Uterus (tissue), 4 donors: Measurements from ENCODE around the gene TNNI2. TPM values are rescaled to one million over a fixed set of nuclear protein-coding genes. Genes with fewer than 3 reads are reported as not detected.
"Not testable (repeated sequence)": the region's sequence is repeated elsewhere in the genome, so short reads cannot be mapped to it uniquely, and the experiment has no call there.

Experiments
- DNase-seq, 2 donors: peaks; one replicate each; pipeline ENCODE4 v3.0.0-alpha.2; 2019 to 2020
- H3K27ac ChIP-seq, 2 donors: fragments of 200-600 bp; sonication (generic); 1 replicate in 1 of 2; 2 replicates in 1 of 2; pipeline ENCODE4 v1.5.1; 2016 to 2018
- H3K27me3 ChIP-seq, 2 donors: fragments of 200-600 bp; sonication (generic); one replicate each; pipeline ENCODE4 v1.5.1; 2018 to 2019; ENCODE audit warnings: control low read depth in 1 of 2
- H3K36me3 ChIP-seq, 2 donors: fragments of 200-600 bp; sonication (generic); one replicate each; pipeline ENCODE4 v1.5.1; 2019; ENCODE audit warnings: control low read depth in 1 of 2
- H3K4me1 ChIP-seq, 2 donors: fragments of 200-600 bp; sonication (generic); one replicate each; pipeline ENCODE4 v1.5.1; 2018 to 2019; ENCODE audit warnings: control low read depth in 1 of 2
- H3K4me3 ChIP-seq, 2 donors: fragments of 200-600 bp; sonication (generic); 1 replicate in 1 of 2; 2 replicates in 1 of 2; pipeline ENCODE4 v1.5.1; 2018 to 2019; ENCODE audit warnings: mild to moderate bottlenecking in 1 of 2
- H3K9me3 ChIP-seq, 2 donors: fragments of 200-600 bp; sonication (generic); one replicate each; pipeline ENCODE4 v1.5.1; 2019; ENCODE audit warnings: control low read depth in 1 of 2
- POLR2A ChIP-seq, 2 donors: fragments of 450-650 bp; IDR thresholded peaks; one replicate each; pipeline ENCODE4 v1.6.1; 2016; ENCODE audit warnings: antibody characterized with exemption in 2 of 2, mild to moderate bottlenecking in 1 of 2, moderate library complexity in 1 of 2
- intact Hi-C: fragments of 100-400 bp; cut with DNase I; formaldehyde crosslinking; loops from one replicate; pipeline ENCODE4 v1.15.1; 2023; ENCODE audit warnings: low total_unique reads
- total RNA-seq, 4 donors: library from RNA; depleted of rRNA in 3 of 4; stranded (reverse); fragments of >200 nt in 3 of 4; gene quantifications; one replicate each; pipeline versions ENCODE4 v1.1.0 to v1.2.4, GENCODE V29; 2014 to 2023
- TF ChIP-seq, protein P1 (sequence below), 4 experiments: fragments of 200-600 bp in 2 of 4; fragments of 450-650 bp in 2 of 4; sonication (generic) in 2 of 4; IDR thresholded peaks; one replicate each; pipeline ENCODE4 v1.5.1; 2016 to 2019; ENCODE audit warnings: antibody characterized with exemption in 4 of 4, mild to moderate bottlenecking in 2 of 4, moderate library complexity in 1 of 4
- donor health status: DM: yes; HTN: yes; CAD: no.

The TNNI2 gene
- total RNA-seq, 4 donors from 2014 or later, result 0.95 to 1.5 TPM; not detected in 2

DNA sequence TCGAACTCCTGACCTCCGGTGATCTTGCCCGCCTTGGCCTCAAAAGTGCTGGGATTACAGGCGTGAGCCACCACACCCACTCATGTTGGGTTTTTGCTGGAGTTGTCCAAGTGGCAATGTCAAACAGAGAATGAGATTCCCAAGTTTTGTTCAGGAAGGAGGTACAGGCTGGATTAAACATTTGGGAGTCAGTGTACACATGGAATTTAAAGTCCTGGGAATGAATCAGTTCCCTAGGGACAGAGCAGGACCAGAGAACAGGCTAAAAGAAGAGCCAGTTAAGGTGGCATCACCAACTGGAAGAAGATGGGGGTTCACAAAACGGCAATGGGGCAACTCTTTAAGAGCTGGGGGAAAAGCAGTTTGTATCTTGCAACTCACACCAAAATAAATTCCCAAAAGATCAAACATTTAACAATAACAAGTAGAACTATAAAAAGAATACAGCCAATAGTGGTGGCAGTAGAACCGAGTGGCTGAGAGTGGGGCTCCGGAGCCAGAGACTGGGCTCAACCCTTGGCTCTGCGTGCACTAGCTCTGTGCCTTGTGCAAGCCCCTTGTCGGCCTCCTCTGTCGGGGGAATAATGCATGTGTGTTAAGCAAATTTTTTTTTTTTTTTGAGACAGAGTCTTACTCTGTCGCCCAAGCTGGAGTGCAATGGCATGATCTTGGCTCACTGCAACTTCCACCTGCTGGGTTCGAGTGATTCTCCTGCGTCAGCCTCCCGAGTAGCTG lies 41.2 kb upstream of the TNNI2 start:
- no peaks in the 10 kb centered on the region for H3K9me3 ChIP-seq
- no peak overlapping the region for H3K4me3 ChIP-seq
- H3K27me3 ChIP-seq, result no peaks in the 10 kb centered on the region
- intact Hi-C loops, result no loop called here
- H3K27ac ChIP-seq, result no peak overlapping the region
- no peak for DNase-seq
- H3K36me3 ChIP-seq, result no peaks in the 10 kb centered on the region
- TF ChIP-seq POLR2A (IDR thresholded peaks at IDR 0.05), result no peak
- TF ChIP-seq, protein P1, sequence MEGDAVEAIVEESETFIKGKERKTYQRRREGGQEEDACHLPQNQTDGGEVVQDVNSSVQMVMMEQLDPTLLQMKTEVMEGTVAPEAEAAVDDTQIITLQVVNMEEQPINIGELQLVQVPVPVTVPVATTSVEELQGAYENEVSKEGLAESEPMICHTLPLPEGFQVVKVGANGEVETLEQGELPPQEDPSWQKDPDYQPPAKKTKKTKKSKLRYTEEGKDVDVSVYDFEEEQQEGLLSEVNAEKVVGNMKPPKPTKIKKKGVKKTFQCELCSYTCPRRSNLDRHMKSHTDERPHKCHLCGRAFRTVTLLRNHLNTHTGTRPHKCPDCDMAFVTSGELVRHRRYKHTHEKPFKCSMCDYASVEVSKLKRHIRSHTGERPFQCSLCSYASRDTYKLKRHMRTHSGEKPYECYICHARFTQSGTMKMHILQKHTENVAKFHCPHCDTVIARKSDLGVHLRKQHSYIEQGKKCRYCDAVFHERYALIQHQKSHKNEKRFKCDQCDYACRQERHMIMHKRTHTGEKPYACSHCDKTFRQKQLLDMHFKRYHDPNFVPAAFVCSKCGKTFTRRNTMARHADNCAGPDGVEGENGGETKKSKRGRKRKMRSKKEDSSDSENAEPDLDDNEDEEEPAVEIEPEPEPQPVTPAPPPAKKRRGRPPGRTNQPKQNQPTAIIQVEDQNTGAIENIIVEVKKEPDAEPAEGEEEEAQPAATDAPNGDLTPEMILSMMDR (IDR thresholded peaks at IDR 0.05), result no peak
- H3K4me1 ChIP-seq, result no peaks in the 10 kb centered on the region

DNA sequence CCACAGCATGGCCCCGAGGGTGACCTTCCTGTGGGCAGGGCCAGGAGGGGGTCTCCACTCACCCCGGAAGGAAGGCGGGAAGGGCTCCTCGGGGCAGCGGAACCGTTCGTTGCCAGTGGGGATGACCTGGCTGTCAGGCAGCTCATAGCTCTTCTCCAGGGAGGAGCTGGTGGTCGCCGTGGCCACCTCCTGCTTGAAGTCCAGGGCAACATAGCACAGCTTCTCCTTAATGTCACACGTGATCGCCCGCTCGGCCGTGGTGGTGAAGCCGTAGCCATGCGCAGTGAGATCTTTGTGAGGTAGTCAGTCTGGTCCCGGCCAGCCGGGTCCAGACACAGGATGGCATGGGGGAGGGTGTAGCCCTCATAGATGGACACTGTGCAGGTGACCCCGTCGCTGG lies 35.5 kb upstream of the TNNI2 start:
- no peak overlapping the region for H3K27ac ChIP-seq
- H3K27me3 ChIP-seq, result no peaks in the 10 kb centered on the region
- H3K4me1 ChIP-seq, result no peaks in the 10 kb centered on the region
- H3K4me3 ChIP-seq, result no peak overlapping the region
- no peaks in the 10 kb centered on the region for H3K9me3 ChIP-seq
- DNase-seq, result no peak
- H3K36me3 ChIP-seq, result no peaks in the 10 kb centered on the region
- intact Hi-C loops, result no loop called here
- TF ChIP-seq POLR2A (IDR thresholded peaks at IDR 0.05), result no peak

DNA sequence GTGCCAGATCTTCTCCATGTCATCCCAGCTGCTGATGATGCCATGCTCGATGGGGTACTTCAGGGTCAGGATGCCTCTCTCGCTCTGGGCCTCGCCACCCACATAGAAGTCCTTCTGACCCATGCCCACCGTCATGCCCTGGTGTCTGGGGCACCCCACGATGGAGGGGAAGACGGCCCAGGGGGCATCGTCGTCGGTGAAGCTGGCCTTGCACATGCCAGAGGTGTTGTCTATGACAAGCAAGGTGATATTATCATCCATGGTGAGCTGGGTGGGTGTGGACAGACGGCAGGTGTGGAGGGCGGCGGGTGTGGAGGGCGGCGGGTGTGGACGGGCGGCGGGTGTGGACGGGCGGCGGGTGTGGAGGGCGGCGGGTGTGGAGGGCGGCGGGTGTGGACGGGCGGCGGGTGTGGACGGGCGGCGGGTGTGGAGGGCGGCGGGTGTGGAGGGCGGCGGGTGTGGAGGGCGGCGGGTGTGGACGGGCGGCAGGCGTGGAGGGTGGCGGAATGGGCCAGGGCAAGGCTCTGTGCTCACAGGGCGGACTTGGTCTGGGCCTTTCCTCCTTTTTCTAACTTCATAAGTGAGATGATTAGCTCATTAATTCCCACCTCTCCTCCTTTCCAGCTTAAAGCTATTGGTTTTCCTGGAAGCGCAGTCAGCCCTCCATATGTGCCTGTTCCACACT lies 34.8 kb upstream of the TNNI2 start:
- H3K27ac ChIP-seq, H3K9me3 ChIP-seq, H3K36me3 ChIP-seq, DNase-seq, H3K4me3 ChIP-seq, intact Hi-C loops, H3K4me1 ChIP-seq, H3K27me3 ChIP-seq: not testable (repeated sequence)

DNA sequence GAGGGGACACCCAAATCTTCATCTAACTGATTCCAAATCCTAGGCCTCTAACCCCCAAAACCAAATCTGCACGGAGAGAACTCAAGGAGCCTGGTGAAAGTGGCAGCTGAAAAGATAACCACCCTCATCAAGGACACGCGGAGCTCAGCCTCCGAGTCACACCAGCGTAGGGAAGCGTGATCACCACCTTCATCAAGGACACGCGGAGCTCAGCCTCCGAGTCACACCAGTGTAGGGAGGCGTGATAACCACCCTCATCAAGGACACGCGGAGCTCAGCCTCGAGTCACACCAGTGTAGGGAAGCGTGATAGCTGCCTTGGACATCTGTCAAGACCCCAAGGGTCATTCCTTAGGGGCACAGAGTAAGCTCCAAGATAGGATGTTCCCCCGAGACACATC lies 33.3 kb upstream of the TNNI2 start:
- Histone ChIP-seq H3K4me1 (no peaks in the 10 kb centered on the region), H3K27me3 (no peaks in the 10 kb centered on the region), H3K9me3 (no peaks in the 10 kb centered on the region), H3K36me3 (no peaks in the 10 kb centered on the region), H3K27ac (no peak overlapping the region), H3K4me3 (no peak overlapping the region)
- TF ChIP-seq POLR2A (IDR thresholded peaks at IDR 0.05), result no peak
- TF ChIP-seq, protein P1 (IDR thresholded peaks at IDR 0.05), result no peak
- no peak for DNase-seq
- intact Hi-C loops, result no loop called here

DNA sequence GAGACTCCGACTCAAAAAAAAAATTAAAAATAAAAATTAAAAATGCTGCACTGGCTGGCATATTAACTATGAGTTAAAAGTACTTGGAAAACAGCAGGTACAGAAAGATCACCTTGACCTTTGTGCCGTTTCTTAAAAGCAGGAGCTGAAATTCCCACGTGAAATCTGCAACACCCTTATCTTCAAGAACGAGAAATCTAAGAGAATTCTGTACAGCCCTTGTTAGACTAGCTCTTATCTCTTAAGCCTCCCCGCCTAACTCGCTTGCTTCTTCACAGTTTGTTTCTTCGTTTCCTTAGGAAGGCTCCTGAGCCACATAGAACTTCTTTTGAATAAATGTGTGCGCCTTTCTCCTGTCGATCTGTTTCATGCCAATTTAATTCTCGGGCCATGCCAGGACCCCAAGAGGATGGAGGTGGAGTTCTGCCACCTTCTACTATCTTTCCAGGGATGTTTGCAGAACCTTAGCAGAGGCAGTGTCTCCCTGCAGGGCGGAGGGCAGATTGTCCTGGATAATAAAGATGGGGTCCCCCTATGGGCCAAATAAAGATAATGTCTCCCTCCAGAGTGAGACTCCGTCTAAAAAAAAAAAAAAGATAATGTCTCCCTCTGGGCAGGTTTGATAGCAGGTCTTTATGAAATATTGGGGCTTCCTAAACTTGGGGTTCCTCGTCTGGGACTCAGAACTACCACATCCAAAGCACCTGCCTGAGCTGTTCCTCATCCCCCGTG lies 31.4 kb upstream of the TNNI2 start:
- no peak for DNase-seq
- Histone ChIP-seq H3K9me3 (no peaks in the 10 kb centered on the region), H3K36me3 (no peaks in the 10 kb centered on the region), H3K27me3 (no peaks in the 10 kb centered on the region), H3K4me3 (no peak overlapping the region), H3K4me1 (no peaks in the 10 kb centered on the region), H3K27ac (no peak overlapping the region)
- intact Hi-C loops, result no loop called here
- TF ChIP-seq, protein P1 (IDR thresholded peaks at IDR 0.05), result no peak
- TF ChIP-seq POLR2A (IDR thresholded peaks at IDR 0.05), result no peak

DNA sequence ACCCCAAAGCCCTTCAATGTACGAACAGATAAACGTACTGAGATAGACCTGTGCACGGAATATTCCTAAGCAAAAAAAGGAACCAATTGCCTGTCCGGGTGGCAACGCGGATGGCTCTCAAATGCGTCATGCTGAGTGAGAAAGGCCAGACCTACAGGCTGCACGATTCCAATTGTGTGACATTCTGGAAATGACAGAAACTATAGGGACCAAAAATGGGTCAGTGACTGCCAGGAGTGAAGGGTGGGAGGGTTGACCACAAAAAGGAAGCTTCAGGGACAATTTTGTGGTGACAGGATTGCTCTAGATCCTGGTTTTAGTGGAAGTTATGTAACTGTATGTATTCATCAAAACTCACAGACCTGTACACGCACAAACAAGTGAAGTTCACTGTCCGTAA lies 28.0 kb upstream of the TNNI2 start:
- Histone ChIP-seq H3K4me3 (no peak overlapping the region), H3K4me1 (no peaks in the 10 kb centered on the region), H3K36me3 (no peaks in the 10 kb centered on the region), H3K27me3 (no peaks in the 10 kb centered on the region), H3K9me3 (no peaks in the 10 kb centered on the region), H3K27ac (no peak overlapping the region)
- DNase-seq, result no peak
- no peak for TF ChIP-seq POLR2A (IDR thresholded peaks at IDR 0.05)
- TF ChIP-seq, protein P1 (IDR thresholded peaks at IDR 0.05), result no peak
- intact Hi-C loops, result no loop called here
